ENCODE data around the gene LHFPL3. TPM values are rescaled to one million over a fixed set of nuclear protein-coding genes. Genes with fewer than 3 reads are reported as not detected.

LHFPL3 gene
- total RNA-seq, 2 donors from 2014 or later: not detected

- no peak overlapping the region for H3K27ac ChIP-seq
- no peaks in the 10 kb centered on the region for H3K36me3 ChIP-seq
These were observed 333.2 kb downstream of the LHFPL3 start for GRCh38 chr7:104661575-104661974.

GRCh38 chr7:104664648-104665047, 336.2 kb downstream of the LHFPL3 start:
- no peaks in the 10 kb centered on the region for H3K27me3 ChIP-seq (replicated peaks; ENCODE audit: insufficient read depth)
- no peak overlapping the region for H3K27ac ChIP-seq
- no peaks in the 10 kb centered on the region for H3K4me1 ChIP-seq (ENCODE audit: control insufficient read depth in 1 of 2, low read depth in 2 of 2)
- no peak overlapping the region for H3K4me3 ChIP-seq
- H3K9me3 ChIP-seq: no peaks in the 10 kb centered on the region
- no peak for TF ChIP-seq CTCF (IDR thresholded peaks at IDR 0.05)
- no peak for ATAC-seq (ENCODE audit: insufficient number of reproducible peaks, low FRiP score, low read depth)
- H3K36me3 ChIP-seq: no peaks in the 10 kb centered on the region
- no peak for DNase-seq (ENCODE audit: low spot score)

More at GRCh38 chr7:104661575-104661974, 333.2 kb downstream of the LHFPL3 start:
- Histone ChIP-seq H3K4me3 (no peak overlapping the region), H3K4me1 (ENCODE audit: control insufficient read depth in 1 of 2, low read depth in 2 of 2) (no peaks in the 10 kb centered on the region), H3K9me3 (no peaks in the 10 kb centered on the region), H3K27me3 (replicated peaks; ENCODE audit: insufficient read depth) (no peaks in the 10 kb centered on the region)
- DNase-seq (ENCODE audit: low spot score) (no peak), ATAC-seq (ENCODE audit: insufficient number of reproducible peaks, low FRiP score, low read depth) (no peak)
- no peak for TF ChIP-seq CTCF (IDR thresholded peaks at IDR 0.05)

DNA sequence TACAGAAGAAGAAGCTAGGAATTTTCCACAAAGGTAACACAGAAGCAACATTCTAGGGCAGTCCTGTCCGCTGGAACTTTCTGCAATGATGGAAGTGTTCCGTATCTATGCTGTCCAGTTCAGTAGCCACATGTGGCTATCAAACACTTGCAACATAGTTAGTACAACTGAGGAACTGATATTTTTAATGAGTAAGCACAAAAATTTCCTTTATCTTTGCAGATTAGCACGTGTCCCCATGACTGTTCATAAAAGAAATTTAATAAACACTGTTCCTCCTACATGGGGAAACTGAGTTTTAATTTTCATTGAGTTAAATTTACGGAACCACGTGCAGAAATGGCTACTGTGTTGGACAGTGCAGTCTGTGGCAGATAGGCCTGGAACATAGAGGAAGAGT, 349.2 kb downstream of the LHFPL3 start:
- H3K4me1 ChIP-seq (ENCODE audit: control insufficient read depth in 1 of 2, low read depth in 2 of 2): no peaks in the 10 kb centered on the region
- no peaks in the 10 kb centered on the region for H3K9me3 ChIP-seq
- ATAC-seq (ENCODE audit: insufficient number of reproducible peaks, low FRiP score, low read depth): no peak
- no peak for TF ChIP-seq CTCF (IDR thresholded peaks at IDR 0.05)
- H3K27ac ChIP-seq: no peak overlapping the region
- DNase-seq (ENCODE audit: low spot score): no peak
- H3K4me3 ChIP-seq: no peak overlapping the region
- no peaks in the 10 kb centered on the region for H3K36me3 ChIP-seq
- H3K27me3 ChIP-seq (replicated peaks; ENCODE audit: insufficient read depth): no peaks in the 10 kb centered on the region

GRCh38 chr7:104679085-104679484, 350.7 kb downstream of the LHFPL3 start:
- Histone ChIP-seq H3K27ac (no peak overlapping the region), H3K4me3 (no peak overlapping the region), H3K27me3 (replicated peaks; ENCODE audit: insufficient read depth) (no peaks in the 10 kb centered on the region), H3K4me1 (ENCODE audit: control insufficient read depth in 1 of 2, low read depth in 2 of 2) (no peaks in the 10 kb centered on the region), H3K36me3 (no peaks in the 10 kb centered on the region), H3K9me3 (no peaks in the 10 kb centered on the region)
- ATAC-seq (ENCODE audit: insufficient number of reproducible peaks, low FRiP score, low read depth) (no peak), DNase-seq (ENCODE audit: low spot score) (no peak)
- TF ChIP-seq CTCF (IDR thresholded peaks at IDR 0.05): no peak

GRCh38 chr7:104686286-104686685, 357.9 kb downstream of the LHFPL3 start:
- Histone ChIP-seq H3K9me3 (no peaks in the 10 kb centered on the region), H3K4me3 (no peak overlapping the region), H3K36me3 (no peaks in the 10 kb centered on the region), H3K27me3 (replicated peaks; ENCODE audit: insufficient read depth) (no peaks in the 10 kb centered on the region), H3K4me1 (ENCODE audit: control insufficient read depth in 1 of 2, low read depth in 2 of 2) (no peaks in the 10 kb centered on the region), H3K27ac (no peak overlapping the region)
- DNase-seq (ENCODE audit: low spot score) (no peak), ATAC-seq (ENCODE audit: insufficient number of reproducible peaks, low FRiP score, low read depth) (no peak)
- no peak for TF ChIP-seq CTCF (IDR thresholded peaks at IDR 0.05)
